ENCODE results near the gene HNRNPA2B1.

The HNRNPA2B1 gene

GRCh38 chr7:26144184-26145080 lies 56.1 kb downstream of the HNRNPA2B1 start:
- no peak overlapping the region for H3K27ac Mint-ChIP-seq
- H3K4me3 Mint-ChIP-seq: no peak overlapping the region
- no peaks in the 10 kb centered on the region for H3K36me3 Mint-ChIP-seq (ENCODE audit: low read depth)
- H3K9me3 Mint-ChIP-seq: no peaks in the 10 kb centered on the region
- H3K27me3 Mint-ChIP-seq (ENCODE audit: low read depth): peaks cover 13% of the 10 kb centered on the region
- peaks cover 1% of the 10 kb centered on the region for H3K4me1 Mint-ChIP-seq (ENCODE audit: low read depth)
- DNase-seq (ENCODE audit: low spot score): no peak

- Mint-ChIP-seq H3K4me3 (no peak overlapping the region), H3K27ac (no peak overlapping the region), H3K36me3 (ENCODE audit: low read depth) (no peaks in the 10 kb centered on the region), H3K27me3 (ENCODE audit: low read depth) (peaks cover 13% of the 10 kb centered on the region), H3K9me3 (no peaks in the 10 kb centered on the region), H3K4me1 (ENCODE audit: low read depth) (peaks cover 1% of the 10 kb centered on the region)
- no peak for DNase-seq (ENCODE audit: low spot score)
Observed at GRCh38 chr7:26143298-26144048, 57.1 kb downstream of the HNRNPA2B1 start.

DNA sequence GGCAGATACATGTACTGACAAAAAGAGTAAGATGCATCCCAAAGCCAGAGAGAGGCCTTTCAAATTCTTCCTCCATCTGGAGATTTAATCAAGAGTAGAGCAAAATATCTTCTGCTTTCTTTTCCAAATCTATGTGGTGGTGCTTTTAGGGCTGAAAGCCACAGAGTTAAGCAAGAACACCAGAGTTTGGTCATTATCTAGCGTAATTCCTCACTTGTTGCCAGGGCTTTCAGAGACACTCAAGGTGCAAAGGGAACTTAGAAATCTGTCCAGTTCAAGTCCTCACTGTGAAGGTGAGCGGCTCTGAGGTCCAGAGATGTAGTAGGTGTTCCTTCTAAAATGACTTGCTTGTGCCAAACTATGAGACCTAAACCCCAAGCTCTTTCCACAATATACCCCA lies 59.5 kb downstream of the HNRNPA2B1 start:
- Mint-ChIP-seq H3K4me3 (no peak overlapping the region), H3K36me3 (ENCODE audit: low read depth) (no peaks in the 10 kb centered on the region), H3K9me3 (no peaks in the 10 kb centered on the region), H3K4me1 (ENCODE audit: low read depth) (peaks cover 1% of the 10 kb centered on the region), H3K27me3 (ENCODE audit: low read depth) (peaks cover 15% of the 10 kb centered on the region), H3K27ac (no peak overlapping the region)
- DNase-seq (ENCODE audit: low spot score): no peak

GRCh38 chr7:26140380-26140779 lies 60.2 kb downstream of the HNRNPA2B1 start:
- Mint-ChIP-seq H3K9me3 (no peaks in the 10 kb centered on the region), H3K4me3 (no peak overlapping the region), H3K4me1 (ENCODE audit: low read depth) (peaks cover 1% of the 10 kb centered on the region), H3K27ac (no peak overlapping the region), H3K36me3 (ENCODE audit: low read depth) (no peaks in the 10 kb centered on the region), H3K27me3 (ENCODE audit: low read depth) (peaks cover 15% of the 10 kb centered on the region)
- no peak for DNase-seq (ENCODE audit: low spot score)

All from T-helper 2 cell treated with Interferon-gamma antibody and Interleukin-4, amounts not matched to agents 5 μg/mL and 100 μg/mL, for 36 hours (primary cell).